CD14-positive monocyte (primary cell): Measurements from ENCODE around the gene PRAC2. TPM values are rescaled to one million over a fixed set of nuclear protein-coding genes. Genes with fewer than 3 reads are reported as not detected.

Experiments used
- DNase-seq, 3 donors: peaks; one replicate each; pipeline ENCODE4 v3.0.0-alpha.2; 2011 to 2022
- H2AFZ ChIP-seq: 2 replicates; pipeline ENCODE4 v1.6.0; 2012; ENCODE audit warnings: mild to moderate bottlenecking, low read depth, low read length, inconsistent platforms; ENCODE audit not compliant: insufficient read depth, poor library complexity, severe bottlenecking
- H3K27ac ChIP-seq, 2 donors: 1 replicate in 1 of 2; 2 replicates in 1 of 2; pipeline ENCODE4 v1.5.1; 2012 to 2013; ENCODE audit warnings: low read length in 2 of 2, control low read depth in 1 of 2, inconsistent platforms in 1 of 2, low read depth in 1 of 2, mild to moderate bottlenecking in 1 of 2
- H3K27me3 ChIP-seq, 2 donors: one replicate each; pipeline versions ENCODE4 v1.6.0 to v1.6.1; 2011 to 2013; ENCODE audit warnings: low read length in 2 of 2; ENCODE audit not compliant: control insufficient read depth in 2 of 2, insufficient read depth in 2 of 2
- H3K36me3 ChIP-seq, 2 donors: replicated peaks in 1 of 2; 1 replicate in 1 of 2; 2 replicates in 1 of 2; pipeline versions ENCODE4 v1.5.1 to v1.6.1; 2012 to 2013; ENCODE audit warnings: low read length in 2 of 2, control low read depth in 1 of 2, inconsistent platforms in 1 of 2, mild to moderate bottlenecking in 1 of 2; ENCODE audit not compliant: insufficient read depth in 2 of 2, control insufficient read depth in 1 of 2
- H3K4me1 ChIP-seq, 2 donors: 1 replicate in 1 of 2; 2 replicates in 1 of 2; pipeline versions ENCODE4 v1.5.1 to v1.6.1; 2012 to 2013; ENCODE audit warnings: low read length in 2 of 2, control low read depth in 1 of 2, inconsistent platforms in 1 of 2, mild to moderate bottlenecking in 1 of 2, moderate library complexity in 1 of 2; ENCODE audit not compliant: insufficient read depth in 2 of 2, control insufficient read depth in 1 of 2
- H3K4me2 ChIP-seq: replicated peaks from 2 replicates; pipeline ENCODE3; 2012; ENCODE audit warnings: low read length, moderate library complexity, mild to moderate bottlenecking; ENCODE audit not compliant: poor library complexity, severe bottlenecking; ENCODE audit errors: extremely low read depth
- H3K4me3 ChIP-seq, 3 experiments: fragments of 200-600 bp in 1 of 3; sonication (generic) in 1 of 3; replicated peaks in 1 of 3; 1 replicate in 2 of 3; 2 replicates in 1 of 3; pipeline ENCODE4 v1.5.1; 2011 to 2013; ENCODE audit warnings: low read length in 3 of 3, mild to moderate bottlenecking in 3 of 3, control low read depth in 2 of 3, low read depth in 2 of 3, inconsistent platforms in 1 of 3, moderate library complexity in 1 of 3
- H3K79me2 ChIP-seq: 2 replicates; pipeline ENCODE4 v1.6.0; 2012; ENCODE audit warnings: mild to moderate bottlenecking, control low read depth, inconsistent platforms, low read length, moderate library complexity; ENCODE audit not compliant: insufficient read depth
- H3K9ac ChIP-seq: 2 replicates; pipeline ENCODE4 v1.6.0; 2017; ENCODE audit warnings: low read length, mild to moderate bottlenecking; ENCODE audit not compliant: insufficient read depth, poor library complexity, severe bottlenecking
- H3K9me3 ChIP-seq, 2 donors: replicated peaks in 1 of 2; 1 replicate in 1 of 2; 2 replicates in 1 of 2; pipeline versions ENCODE4 v1.5.1 to v1.6.1; 2012 to 2013; ENCODE audit warnings: low read length in 2 of 2, control low read depth in 1 of 2; ENCODE audit not compliant: control insufficient read depth in 1 of 2, insufficient read depth in 1 of 2
- H4K20me1 ChIP-seq: 2 replicates; pipeline ENCODE4 v1.6.0; 2012; ENCODE audit warnings: mild to moderate bottlenecking, low read length, control low read depth, moderate library complexity; ENCODE audit not compliant: insufficient read depth
- H3K27ac Mint-ChIP-seq, 7 donors: one replicate each; pipeline ENCODE4 v1.8.0; 2020; ENCODE audit warnings: mild to moderate bottlenecking in 7 of 7, mixed read lengths in 7 of 7, moderate library complexity in 6 of 7, inconsistent platforms in 2 of 7
- H3K27me3 Mint-ChIP-seq, 3 donors: one replicate each; pipeline ENCODE4 v1.8.0; 2021 to 2022; ENCODE audit warnings: low read depth in 3 of 3, mild to moderate bottlenecking in 3 of 3, mixed read lengths in 3 of 3, moderate library complexity in 3 of 3, inconsistent platforms in 1 of 3
- H3K36me3 Mint-ChIP-seq, 2 donors: one replicate each; pipeline ENCODE4 v1.8.0; 2020; ENCODE audit warnings: mixed read lengths in 2 of 2, inconsistent platforms in 1 of 2, mild to moderate bottlenecking in 1 of 2
- H3K4me1 Mint-ChIP-seq: one replicate; pipeline ENCODE4 v1.8.0; 2020; ENCODE audit warnings: mild to moderate bottlenecking, mixed read lengths
- H3K4me3 Mint-ChIP-seq, 2 donors: one replicate each; pipeline ENCODE4 v1.8.0; 2020; ENCODE audit warnings: mild to moderate bottlenecking in 2 of 2, mixed read lengths in 2 of 2, moderate library complexity in 1 of 2
- H3K9me3 Mint-ChIP-seq, 7 donors: one replicate each; pipeline ENCODE4 v1.8.0; 2020 to 2022; ENCODE audit warnings: mixed read lengths in 7 of 7, mild to moderate bottlenecking in 6 of 7, moderate library complexity in 6 of 7, inconsistent platforms in 2 of 7
- CTCF ChIP-seq: fragments of 200-600 bp; IDR thresholded peaks from one replicate; pipeline ENCODE4 v1.8.0; 2022; ENCODE audit warnings: antibody characterized with exemption, mild to moderate bottlenecking
- WGBS: methylation state at CpG from one replicate; pipeline ENCODE4 v1.1.5; 2013; ENCODE audit warnings: missing lambda C conversion rate; ENCODE audit not compliant: insufficient coverage; 5-methylcytosine and 5-hydroxymethylcytosine counted together
- intact Hi-C, 2 donors: fragments of 100-400 bp; cut with micrococcal nuclease; formaldehyde crosslinking; loops; one replicate each; pipeline versions ENCODE4 v1.15.0 to v1.15.1; 2023
- polyA plus RNA-seq, 3 donors: library from polyadenylated mRNA; depleted of rRNA in 1 of 3; unstranded in 2 of 3; stranded (reverse) in 1 of 3; fragments of 300-500 nt in 2 of 3; fragments of >200 nt in 1 of 3; fragmentation: Illumina TruSeq in 2 of 3; gene quantifications; 1 replicate in 2 of 3; 2 replicates in 1 of 3; pipeline ENCODE4 v1.2.3, GENCODE V29; 2012 to 2021

The PRAC2 gene
- polyA plus RNA-seq, 3 donors, result not detected

DNA sequence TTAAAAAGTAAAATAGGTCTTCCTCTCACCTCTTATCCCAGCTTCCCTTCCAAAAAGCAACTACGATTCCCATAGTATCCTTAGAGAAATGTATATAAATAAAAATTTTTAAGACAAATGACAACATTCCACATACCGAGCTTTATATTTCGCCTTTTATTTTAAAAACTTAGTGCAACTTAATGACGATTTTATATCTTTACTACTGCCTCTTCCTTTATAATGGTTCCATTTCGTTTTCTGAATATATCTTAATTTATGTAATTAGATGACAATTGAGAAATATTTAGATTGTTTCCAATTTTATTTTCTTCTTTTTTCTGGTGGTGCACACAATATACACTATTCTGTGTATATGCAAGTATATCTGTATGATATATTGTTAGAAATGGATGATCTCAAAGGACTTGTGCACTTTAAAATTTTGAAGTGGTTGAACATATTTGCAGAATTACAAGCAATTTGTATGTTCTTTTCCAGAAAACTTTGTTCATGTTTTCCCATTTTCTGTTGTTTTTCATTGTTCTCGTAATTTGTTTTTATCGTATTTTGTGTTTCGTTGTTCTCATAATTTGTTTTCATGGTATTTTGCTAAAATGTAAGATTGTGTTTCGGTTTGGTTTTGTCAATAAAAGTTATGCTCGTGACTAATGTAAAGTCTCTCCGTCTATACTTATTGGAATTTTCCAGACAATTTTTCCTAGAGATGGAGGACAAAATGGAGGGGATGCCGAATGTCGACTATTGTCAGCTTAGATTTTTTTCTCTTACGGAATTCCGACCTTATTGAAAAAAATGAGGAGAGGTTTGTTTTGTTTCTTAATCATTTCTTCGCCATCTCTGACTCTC lies 26.0 kb downstream of the PRAC2 start:
- H3K36me3 Mint-ChIP-seq, result peaks cover 3 to 15% of the 10 kb centered on the region in 2 donors

More for the DNA sequence above, 26.0 kb downstream of the PRAC2 start:
- peaks cover 0 to 52% of the 10 kb centered on the region in 2 donors for H3K9me3 ChIP-seq
- peaks cover 0 to 39% (median 11%) of the 10 kb centered on the region in 7 donors for H3K9me3 Mint-ChIP-seq
- peaks cover 33% of the 10 kb centered on the region for H3K4me1 Mint-ChIP-seq
- no peak overlapping the region for H2AFZ ChIP-seq
- H3K4me1 ChIP-seq, result peaks cover 0 to 1% of the 10 kb centered on the region in 2 donors
- H3K4me3 Mint-ChIP-seq, result peak overlapping the region in 1 of 2 donors; percentile 79
- no peaks in the 10 kb centered on the region for H3K36me3 ChIP-seq
- H3K4me2 ChIP-seq, result no peak overlapping the region
- no peak overlapping the region for H3K4me3 ChIP-seq
- H3K27me3 ChIP-seq, result peaks cover 100% of the 10 kb centered on the region in 2 donors
- WGBS, result 33% methylated on average over 1 of the region's 16 CpGs
- no peak overlapping the region for H3K27ac ChIP-seq
- no peak overlapping the region for H3K27ac Mint-ChIP-seq
- no peaks in the 10 kb centered on the region for H3K79me2 ChIP-seq
- intact Hi-C loops, result no loop called here
- no peak for DNase-seq
- H3K27me3 Mint-ChIP-seq, result peaks cover 95 to 98% (median 96%) of the 10 kb centered on the region in 3 donors
- no peaks in the 10 kb centered on the region for H4K20me1 ChIP-seq
- no peak overlapping the region for H3K9ac ChIP-seq
- TF ChIP-seq CTCF, result no peak
